H1 (cell line): ENCODE data around the gene TFF2. TPM values are rescaled to one million over a fixed set of nuclear protein-coding genes. Genes with fewer than 3 reads are reported as not detected.

Source experiments
- ASH2L ChIP-seq: fragments of 200-600, 300-600 bp; sonication (generic); IDR thresholded peaks from one replicate; pipeline ENCODE4 v1.7.1; 2017; ENCODE audit warnings: low read length
- CREB1 ChIP-seq: IDR thresholded peaks from 2 replicates; pipeline ENCODE4 v1.6.1; 2012; ENCODE audit warnings: inconsistent platforms
- HDAC2 ChIP-seq, 2 experiments: fragments of 300-600 bp in 1 of 2; sonication (generic) in 1 of 2; IDR thresholded peaks; 2 replicates each; pipeline ENCODE4 v1.6.1; 2011 to 2012; ENCODE audit warnings: low read depth in 2 of 2, low read length in 2 of 2, mild to moderate bottlenecking in 2 of 2, moderate library complexity in 2 of 2, borderline replicate concordance in 1 of 2, inconsistent platforms in 1 of 2
- RAD21 ChIP-seq, 2 experiments: IDR thresholded peaks in 1 of 2; conservative IDR thresholded peaks in 1 of 2; 2 replicates each; pipeline ENCODE4 v1.6.1; 2011; ENCODE audit warnings: low read depth in 2 of 2, low read length in 2 of 2, improper control_type of control experiment in 1 of 2, inconsistent platforms in 1 of 2, mild to moderate bottlenecking in 1 of 2, moderate library complexity in 1 of 2
- RBBP5 ChIP-seq: IDR thresholded peaks from 2 replicates; pipeline ENCODE4 v1.7.1; 2012; ENCODE audit warnings: low read depth, mild to moderate bottlenecking, inconsistent platforms, low read length, moderate library complexity, borderline replicate concordance
- polyA plus RNA-seq, 7 experiments: library from polyadenylated mRNA; depleted of rRNA in 3 of 7; stranded (reverse) in 5 of 7; unstranded in 2 of 7; fragments of >200 nt in 5 of 7; fragments of 200-250 nt in 2 of 7; gene quantifications; 1 replicate in 5 of 7; 2 replicates in 1 of 7; 4 replicates in 1 of 7; pipeline versions ENCODE4 v1.2.1 to v1.2.3, GENCODE V29; 2011 to 2013; ENCODE audit warnings: missing spikeins in 2 of 7, mixed read lengths in 2 of 7
- total RNA-seq: library from RNA; stranded (reverse); fragmentation: NEBNext Ultra II Directional; extraction: Animal tissue kit (Norgen Biotek cat#: 25700); gene quantifications from 2 replicates; pipeline ENCODE4 v1.2.1, GENCODE V29; 2021

Gene TFF2
- total and polyA plus RNA-seq, 2 of the 8 experiments (the other 6 are each of a cell fraction or from before 2014, with no cell fraction given) = not detected

- TF ChIP-seq HDAC2 (IDR thresholded peaks at IDR 0.05; ENCODE audit: borderline replicate concordance in 1 of 2, low read depth in 2 of 2, low read length in 2 of 2) (no peak), ASH2L (no peak), RBBP5 (no peak), CREB1 (no peak), RAD21 (IDR thresholded peaks at IDR 0.05 in 1 of 2, conservative IDR thresholded peaks at IDR 0.05 in 1 of 2; ENCODE audit: low read depth in 2 of 2, low read length in 2 of 2) (no peak)
Measured at GRCh38 chr21:42386034-42386591, 35.3 kb upstream of the TFF2 start (continued).
